GM12891 (cell line): ENCODE measurements around the gene ADAMTS17.

Experiments
- DNase-seq: peaks from one replicate; pipeline ENCODE4 v3.0.0; 2011; ENCODE audit warnings: low spot score; ENCODE audit not compliant: insufficient read length
- FAIRE-seq: peaks from 2 replicates; lab custom pipeline; 2011; peaks lifted over from hg19 to GRCh38; lab: Jason Lieb, UNC
- PAX5 ChIP-seq: IDR thresholded peaks from 2 replicates; pipeline ENCODE4 v1.6.1; 2011; ENCODE audit warnings: low read length, moderate library complexity, mild to moderate bottlenecking; ENCODE audit not compliant: insufficient read depth, severe bottlenecking
- POLR2A ChIP-seq: IDR thresholded peaks from 2 replicates; pipeline ENCODE4 v1.6.1; 2011; ENCODE audit warnings: low read depth, low read length, control low read depth
- POLR2AphosphoS5 ChIP-seq: IDR thresholded peaks from 2 replicates; pipeline ENCODE4 v1.6.1; 2011; ENCODE audit warnings: low read depth, low read length, control low read depth
- POU2F2 ChIP-seq: IDR thresholded peaks from 2 replicates; pipeline ENCODE4 v1.6.1; 2011; ENCODE audit warnings: low read depth, mild to moderate bottlenecking, control low read depth, low read length, moderate library complexity
- SPI1 ChIP-seq: IDR thresholded peaks from 2 replicates; pipeline ENCODE4 v1.6.1; 2011; ENCODE audit warnings: low read depth, low read length, control low read depth
- TAF1 ChIP-seq: IDR thresholded peaks from 2 replicates; pipeline ENCODE4 v1.6.1; 2011; ENCODE audit warnings: low read depth, low read length, control low read depth

Gene ADAMTS17

DNA sequence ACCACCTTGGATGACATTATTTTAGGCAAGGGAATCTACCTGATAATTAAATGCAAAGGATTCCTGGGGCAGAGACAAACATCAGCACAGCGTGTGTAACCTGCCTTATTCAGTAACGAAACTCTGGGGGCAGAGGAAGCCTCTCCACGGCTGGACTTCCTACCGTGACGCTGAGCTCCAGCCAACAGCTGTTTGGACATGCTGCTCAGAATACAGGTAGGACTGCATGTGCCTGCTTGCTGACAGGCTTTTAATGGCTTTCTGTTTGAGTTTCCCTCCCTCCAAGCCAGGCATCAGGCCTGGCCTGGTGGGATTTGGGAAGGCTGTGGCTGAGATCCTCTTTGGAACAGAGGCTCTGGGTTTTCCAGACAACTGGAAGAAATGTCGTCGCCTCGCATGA, 150.6 kb downstream of the ADAMTS17 start:
- no peak for TF ChIP-seq POLR2AphosphoS5
- no peak for TF ChIP-seq POLR2A
- TF ChIP-seq PAX5, result no peak
- TF ChIP-seq TAF1, result no peak
- TF ChIP-seq SPI1, result no peak
- FAIRE-seq, result no peak
- no peak for DNase-seq

DNA sequence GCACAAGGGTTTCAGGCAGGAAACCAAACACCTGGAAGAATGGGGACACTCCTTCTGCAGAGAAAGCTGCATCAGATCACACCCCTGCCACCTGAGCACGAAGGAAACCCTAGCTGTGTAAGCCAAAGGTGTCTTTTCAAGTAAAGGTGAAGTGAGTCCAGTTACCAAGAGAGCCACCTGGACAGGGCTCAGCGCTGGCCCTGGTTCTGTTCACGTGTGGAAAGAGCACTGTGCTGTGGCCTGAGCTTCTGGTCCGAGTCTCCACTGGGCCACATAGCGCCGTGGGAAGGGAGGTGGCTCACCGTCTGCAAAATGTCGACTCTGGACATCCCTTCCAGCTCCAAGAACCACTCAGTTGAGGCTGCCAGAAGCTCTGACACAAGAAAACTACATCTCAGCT, 151.1 kb downstream of the ADAMTS17 start:
- FAIRE-seq, result no peak
- DNase-seq, result no peak
- TF ChIP-seq POU2F2, result no peak
- TF ChIP-seq PAX5, result no peak
- TF ChIP-seq POLR2A, result no peak
- no peak for TF ChIP-seq TAF1

DNA sequence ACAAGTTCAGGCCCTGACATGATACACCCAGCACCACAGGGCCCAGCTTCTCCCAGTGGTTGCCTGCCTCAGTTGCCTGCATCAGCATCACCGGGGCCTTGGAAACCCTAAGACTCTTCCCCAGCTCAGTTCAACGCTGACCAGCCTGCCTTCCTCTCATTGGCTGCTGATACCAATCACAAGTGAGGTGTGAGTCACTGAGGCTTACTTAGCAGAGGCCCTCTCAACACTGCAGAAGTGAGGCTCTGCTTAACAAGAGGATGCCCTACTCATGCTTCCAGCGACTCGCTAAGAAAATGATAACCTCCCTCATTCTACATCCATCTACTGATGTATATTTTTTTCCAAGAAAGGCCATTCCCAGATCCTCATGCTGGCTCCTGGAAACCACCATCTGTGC, 151.9 kb downstream of the ADAMTS17 start:
- FAIRE-seq, result no peak
- DNase-seq, result no peak
- TF ChIP-seq POLR2AphosphoS5 (no peak), TAF1 (no peak), POLR2A (no peak), PAX5 (no peak), SPI1 (no peak), POU2F2 (no peak)

DNA sequence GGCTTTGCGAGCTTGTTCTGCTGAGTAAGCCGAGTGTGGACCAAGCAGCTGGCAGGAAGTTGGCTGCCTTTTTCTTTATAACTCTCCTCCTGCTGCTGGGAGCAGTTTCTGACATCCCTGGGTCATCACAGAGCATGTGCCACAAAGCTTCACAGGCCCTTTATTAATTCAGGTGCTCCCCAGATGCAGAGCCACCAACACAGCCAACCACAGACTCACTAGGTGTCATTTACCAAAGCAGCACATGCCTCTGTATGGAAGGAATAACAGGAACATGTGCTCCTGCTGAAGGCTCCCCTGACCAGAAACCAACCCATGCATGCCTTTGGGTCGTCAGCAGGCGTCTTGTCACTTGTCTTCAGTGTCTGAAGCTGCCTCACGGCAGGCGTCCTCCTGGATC, 152.5 kb downstream of the ADAMTS17 start:
- FAIRE-seq (no peak), DNase-seq (no peak)
- TF ChIP-seq POU2F2 (no peak), SPI1 (no peak), POLR2A (no peak), PAX5 (no peak), TAF1 (no peak), POLR2AphosphoS5 (no peak)

DNA sequence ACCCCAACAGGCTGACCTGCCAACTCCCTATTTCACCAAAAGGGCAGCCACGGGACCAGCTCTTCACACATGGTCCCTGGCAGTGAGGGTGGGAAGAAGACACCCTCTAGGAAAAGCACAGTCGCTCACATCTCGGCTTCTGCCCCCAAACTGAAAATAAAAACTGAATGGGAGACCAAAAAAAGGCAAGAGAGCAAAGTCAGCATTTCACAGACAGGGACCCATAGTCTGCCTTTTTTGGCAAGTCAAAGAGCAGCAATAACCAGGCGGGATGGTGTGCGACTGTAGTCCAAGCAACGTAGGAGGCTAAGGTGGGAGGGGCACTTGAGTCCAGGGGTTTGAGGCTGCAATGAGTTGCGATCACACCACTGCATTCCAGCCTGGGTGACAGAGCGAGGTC, 154.1 kb downstream of the ADAMTS17 start:
- DNase-seq, result no peak
- no peak for TF ChIP-seq POLR2A
- no peak for TF ChIP-seq SPI1
- TF ChIP-seq POLR2AphosphoS5, result no peak
- TF ChIP-seq POU2F2, result no peak
- TF ChIP-seq PAX5, result no peak
- TF ChIP-seq TAF1, result no peak
- no peak for FAIRE-seq

DNA sequence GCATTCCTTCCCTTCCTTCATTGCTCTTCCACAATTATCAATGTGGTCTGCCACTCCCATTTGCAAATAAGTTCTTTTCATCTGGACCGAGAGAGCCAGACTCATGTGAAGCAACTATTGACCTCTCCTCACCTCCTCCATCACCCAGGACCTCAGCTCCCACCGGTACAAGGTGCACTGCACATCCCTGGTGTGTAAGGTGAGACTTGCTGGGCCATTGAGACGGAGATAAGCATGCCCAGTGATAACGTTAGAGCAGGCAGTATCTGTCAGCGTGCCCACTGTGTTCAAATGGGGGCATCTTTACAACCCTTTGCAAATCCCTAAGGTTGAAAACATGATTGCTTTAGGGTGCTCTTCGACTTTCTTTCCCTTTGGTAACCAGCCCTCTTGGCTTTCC, 154.8 kb downstream of the ADAMTS17 start:
- DNase-seq, result no peak
- no peak for FAIRE-seq
- TF ChIP-seq POU2F2, result no peak
- TF ChIP-seq PAX5, result no peak
- TF ChIP-seq SPI1, result no peak
- no peak for TF ChIP-seq POLR2AphosphoS5
- TF ChIP-seq TAF1, result no peak
- no peak for TF ChIP-seq POLR2A

DNA sequence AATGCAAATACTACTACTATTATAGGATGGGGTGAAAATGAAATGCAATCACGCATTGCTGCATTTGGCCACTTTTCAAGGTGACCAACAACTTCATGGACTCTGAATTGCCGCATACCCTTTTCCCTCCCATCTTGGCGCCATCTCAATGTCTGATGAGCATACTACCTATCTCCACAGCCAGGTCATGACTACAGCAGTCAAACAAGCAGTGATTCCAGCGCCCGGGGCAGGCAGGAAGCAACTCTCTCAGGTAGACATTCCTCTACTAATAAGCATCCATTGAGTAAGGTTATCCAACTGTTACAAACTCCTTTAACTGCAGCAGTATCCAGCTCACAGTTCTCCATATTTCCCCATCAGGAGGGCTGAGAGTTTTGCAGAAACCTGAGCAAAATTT, 155.4 kb downstream of the ADAMTS17 start:
- FAIRE-seq (no peak), DNase-seq (no peak)
- TF ChIP-seq POLR2AphosphoS5 (no peak), PAX5 (no peak), POU2F2 (no peak), TAF1 (no peak), POLR2A (no peak), SPI1 (no peak)

DNA sequence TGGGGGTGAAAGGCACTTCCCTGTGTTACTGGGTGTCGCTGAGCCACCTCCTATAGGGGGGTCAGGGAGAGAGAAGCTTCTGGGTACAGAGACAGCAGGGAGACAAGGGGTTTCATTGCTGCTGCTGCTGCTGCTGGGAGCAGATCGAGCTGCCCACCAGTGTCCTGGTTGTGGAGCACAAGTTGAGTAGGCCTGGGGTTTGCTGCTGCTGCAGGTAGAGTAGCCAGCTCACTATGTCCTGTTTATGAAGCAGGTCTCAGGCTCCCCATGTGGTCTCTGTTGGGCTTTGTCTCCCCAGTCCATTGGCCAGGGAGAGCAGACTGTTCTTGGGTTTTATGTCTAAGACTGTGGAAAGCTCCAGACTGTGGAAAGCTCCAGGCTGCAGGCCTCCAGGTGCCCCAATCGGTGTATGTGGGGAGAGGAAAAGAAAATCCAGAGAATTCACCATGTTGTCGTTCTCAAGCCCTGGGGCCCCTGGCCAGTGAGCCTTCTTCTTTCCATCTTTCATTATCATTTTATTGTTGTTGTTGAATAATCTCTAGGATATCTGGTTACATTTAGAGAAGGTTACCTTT, 157.8 kb downstream of the ADAMTS17 start:
- DNase-seq (no peak), FAIRE-seq (no peak)
- TF ChIP-seq POLR2A, result no peak
- TF ChIP-seq TAF1, result no peak

DNA sequence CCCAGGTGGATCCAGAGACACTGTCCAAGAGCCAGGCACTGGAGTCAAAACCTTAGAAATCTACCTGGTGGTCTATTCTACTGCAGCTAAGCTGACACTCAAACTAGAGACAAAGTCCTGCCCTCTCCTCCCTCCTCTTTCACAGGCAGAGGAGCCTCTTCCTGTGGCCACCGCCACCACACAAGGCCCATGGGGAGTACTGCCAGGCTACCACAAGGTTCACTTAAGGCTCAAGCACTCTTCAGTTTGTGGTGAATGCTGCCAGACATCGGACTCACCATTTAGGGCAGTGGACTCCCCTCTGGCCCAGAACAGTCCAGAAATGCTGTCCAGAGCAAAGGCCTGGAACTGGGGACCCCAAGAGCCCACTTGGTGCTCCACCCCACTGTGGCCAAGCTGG, 160.9 kb downstream of the ADAMTS17 start:
- DNase-seq (no peak), FAIRE-seq (no peak)
- TF ChIP-seq POU2F2, result no peak
- TF ChIP-seq TAF1, result no peak
- TF ChIP-seq POLR2A, result no peak
- TF ChIP-seq PAX5, result no peak
- TF ChIP-seq SPI1, result no peak
- no peak for TF ChIP-seq POLR2AphosphoS5

DNA sequence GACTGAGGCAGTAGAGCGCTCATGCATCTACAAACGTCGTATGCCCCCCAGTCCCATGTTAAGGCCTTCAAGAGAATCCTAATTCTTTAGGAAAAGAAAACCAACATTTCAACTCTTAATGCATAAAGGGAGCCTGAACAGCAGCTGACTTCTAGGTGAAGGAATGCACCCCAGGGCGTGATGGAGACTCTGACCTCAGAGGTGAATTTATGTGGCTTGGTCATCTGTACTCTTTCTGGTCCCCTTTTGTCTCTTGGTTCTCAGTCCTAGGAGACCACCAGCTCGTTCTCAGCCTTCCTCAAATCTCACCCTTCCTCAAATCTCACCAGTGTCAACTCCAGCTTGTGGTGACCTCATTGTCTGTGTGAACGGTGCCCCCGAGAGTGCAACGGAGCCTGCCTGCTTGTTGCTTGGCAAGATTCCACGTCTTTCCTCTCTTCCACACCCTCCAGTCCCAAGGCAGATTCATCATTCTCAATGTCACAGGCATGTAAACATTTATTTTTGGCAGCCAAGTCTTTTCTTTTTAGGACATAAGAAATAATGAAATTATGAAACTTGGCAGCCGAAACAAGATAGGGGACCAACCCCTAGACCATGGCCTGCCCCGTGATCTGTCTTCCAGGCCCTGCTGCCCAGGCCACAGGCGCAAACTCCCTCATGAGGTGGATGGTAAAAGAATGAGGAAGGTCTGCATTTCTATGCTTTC, 166.2 kb downstream of the ADAMTS17 start:
- DNase-seq (no peak), FAIRE-seq (no peak)
- TF ChIP-seq SPI1 (no peak), POLR2A (no peak), PAX5 (no peak), TAF1 (no peak)
